GM23338 (cell line): ENCODE data around the gene RHO. TPM values are rescaled to one million over a fixed set of nuclear protein-coding genes. Genes with fewer than 3 reads are reported as not detected.

Experiments
- ATAC-seq: fragments of 200-7000 bp; cut with Tn5 transposase; 3 replicates; pipeline ENCODE4 v1.9.1; 2020
- DNase-seq: peaks from one replicate; pipeline ENCODE4 v3.0.0-alpha.2; 2015; ENCODE audit warnings: low spot score
- H2AFZ ChIP-seq: fragments of 200-600 bp; sonication (generic); 2 replicates; pipeline ENCODE4 v1.8.0; 2016; ENCODE audit warnings: antibody characterized with exemption, mild to moderate bottlenecking, moderate library complexity
- H3F3A ChIP-seq: fragments of 200-600 bp; sonication (generic); replicated peaks from 2 replicates; pipeline ENCODE4 v1.8.0; 2017; ENCODE audit warnings: antibody characterized with exemption, mixed run types, low read depth
- H3K27ac ChIP-seq: fragments of 200-600 bp; sonication (generic); 2 replicates; pipeline ENCODE4 v1.6.1; 2016; ENCODE audit warnings: low read depth
- H3K27me3 ChIP-seq: fragments of 200-600 bp; sonication (generic); 2 replicates; pipeline ENCODE4 v1.8.0; 2016; ENCODE audit warnings: mild to moderate bottlenecking, mixed run types, moderate library complexity; ENCODE audit not compliant: insufficient read depth
- H3K36me3 ChIP-seq: fragments of 200-600 bp; sonication (generic); 2 replicates; pipeline ENCODE4 v1.8.0; 2016; ENCODE audit warnings: mild to moderate bottlenecking; ENCODE audit not compliant: insufficient read depth
- H3K4me1 ChIP-seq: fragments of 200-600 bp; sonication (generic); 2 replicates; pipeline ENCODE4 v1.8.0; 2016; ENCODE audit warnings: mild to moderate bottlenecking, moderate library complexity; ENCODE audit not compliant: insufficient read depth
- H3K4me2 ChIP-seq: fragments of 200-600 bp; sonication (generic); 2 replicates; pipeline ENCODE4 v1.7.1; 2017; ENCODE audit warnings: mixed run types
- H3K4me3 ChIP-seq: fragments of 200-600 bp; sonication (generic); 2 replicates; pipeline ENCODE4 v1.6.1; 2016; ENCODE audit warnings: mixed run types
- H3K79me2 ChIP-seq: fragments of 200-600 bp; sonication (generic); replicated peaks from 2 replicates; pipeline ENCODE4 v1.8.0; 2017; ENCODE audit warnings: mild to moderate bottlenecking; ENCODE audit not compliant: insufficient read depth
- H3K9me2 ChIP-seq: fragments of 200-600 bp; sonication (generic); 2 replicates; pipeline ENCODE4 v1.8.0; 2017; ENCODE audit not compliant: insufficient read depth
- H4K20me1 ChIP-seq: fragments of 200-600 bp; sonication (generic); replicated peaks from 2 replicates; pipeline ENCODE4 v1.8.0; 2017; ENCODE audit warnings: mild to moderate bottlenecking; ENCODE audit not compliant: insufficient read depth
- H3K27ac Mint-ChIP-seq: 2 replicates; pipeline ENCODE4 v1.8.0; 2020; ENCODE audit warnings: inconsistent platforms, mild to moderate bottlenecking, moderate library complexity, mixed read lengths
- H3K27me3 Mint-ChIP-seq: 3 replicates; pipeline ENCODE4 v1.8.0; 2022; ENCODE audit warnings: low read depth, mild to moderate bottlenecking, moderate library complexity, mixed read lengths, inconsistent platforms; ENCODE audit not compliant: insufficient read depth, poor library complexity
- H3K36me3 Mint-ChIP-seq: 3 replicates; pipeline ENCODE4 v1.8.0; 2021; ENCODE audit warnings: low read depth, mild to moderate bottlenecking, inconsistent platforms, moderate library complexity, mixed read lengths
- H3K4me1 Mint-ChIP-seq: 3 replicates; pipeline ENCODE4 v1.8.0; 2020; ENCODE audit warnings: mild to moderate bottlenecking, inconsistent platforms, mixed read lengths
- H3K4me3 Mint-ChIP-seq: 3 replicates; pipeline ENCODE4 v1.8.0; 2021; ENCODE audit warnings: moderate library complexity, mild to moderate bottlenecking, inconsistent platforms, mixed read lengths
- H3K9me3 Mint-ChIP-seq: 3 replicates; pipeline ENCODE4 v1.8.0; 2020; ENCODE audit warnings: moderate library complexity, mild to moderate bottlenecking, inconsistent platforms, mixed read lengths
- CREB1 ChIP-seq: fragments of 250-450 bp; sonication (Bioruptor Pico); IDR thresholded peaks from 2 replicates; pipeline ENCODE4 v1.5.0; 2020; ENCODE audit warnings: low read depth, mild to moderate bottlenecking, moderate library complexity
- EZH2phosphoT487 ChIP-seq: fragments of 200-600 bp; sonication (generic); IDR thresholded peaks from one replicate; pipeline ENCODE4 v1.8.1; 2018; ENCODE audit warnings: antibody characterized with exemption; ENCODE audit not compliant: unreplicated experiment
- JUNB ChIP-seq: IDR thresholded peaks from one replicate; pipeline ENCODE4 v1.6.1; 2016; ENCODE audit warnings: antibody characterized with exemption; ENCODE audit not compliant: unreplicated experiment
- NANOG ChIP-seq: IDR thresholded peaks from 2 replicates; pipeline ENCODE4 v1.6.1; 2016; ENCODE audit warnings: antibody characterized with exemption, borderline replicate concordance
- STAT1 ChIP-seq: IDR thresholded peaks from one replicate; pipeline ENCODE4 v1.6.1; 2016; ENCODE audit warnings: antibody characterized with exemption; ENCODE audit not compliant: unreplicated experiment
- ZNF114 ChIP-seq: fragments of 250-450 bp; sonication (Bioruptor Pico); IDR thresholded peaks from 2 replicates; pipeline ENCODE4 v1.5.0; 2020; ENCODE audit warnings: mild to moderate bottlenecking, moderate library complexity
- ZNF331 ChIP-seq: fragments of 250-450 bp; sonication (Bioruptor Pico); IDR thresholded peaks from 2 replicates; pipeline ENCODE4 v1.5.0; 2020; ENCODE audit warnings: low read depth, mild to moderate bottlenecking, moderate library complexity
- ZNF462 ChIP-seq: fragments of 250-450 bp; sonication (Bioruptor Pico); IDR thresholded peaks from 2 replicates; pipeline ENCODE4 v1.5.0; 2020; ENCODE audit warnings: mild to moderate bottlenecking, moderate library complexity
- polyA plus RNA-seq: library from polyadenylated mRNA; unstranded; fragments of >200 nt; fragmentation: Nextera tagmentation; extraction: Ambion mirVana; gene quantifications from 2 replicates; pipeline ENCODE4 v1.2.1, GENCODE V29; 2016
- total RNA-seq: library from RNA; depleted of rRNA; stranded (reverse); fragments of >200 nt; shearing (Covaris generic); gene quantifications from 2 replicates; pipeline ENCODE4 v1.2.3, GENCODE V29; 2014

RHO gene
- total and polyA plus RNA-seq, 2 experiments from 2014 or later: not detected

- TF ChIP-seq CREB1 (CRISPR knock-in tag) (no peak), NANOG (no peak), ZNF114 (CRISPR knock-in tag) (no peak), STAT1 (no peak), EZH2phosphoT487 (no peak), ZNF331 (no peak)
Measured at GRCh38 chr3:129485721-129486663, 42.4 kb upstream of the RHO start (continued).

DNA sequence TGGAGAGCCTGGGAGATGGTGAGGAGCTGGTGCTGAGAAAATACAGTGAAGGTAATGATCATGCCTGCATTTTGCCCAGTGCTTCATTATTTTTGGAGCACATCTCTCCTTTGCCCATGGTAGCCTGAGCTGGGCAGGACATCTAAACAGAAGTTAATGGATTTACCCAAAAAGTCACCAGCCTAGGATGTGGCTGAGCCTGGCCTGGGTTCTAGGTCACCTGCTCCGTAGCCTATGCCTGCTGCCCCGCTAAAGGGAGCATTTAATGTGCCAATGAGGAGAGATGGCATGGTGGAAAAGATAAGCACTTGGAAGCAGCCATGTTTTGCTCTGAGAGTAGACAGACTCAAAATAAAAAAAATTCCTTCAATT, 41.8 kb upstream of the RHO start:
- peak overlapping the region; percentile 73 for H3K27ac Mint-ChIP-seq
- DNase-seq (no peak), ATAC-seq (no peak)
- H3K36me3 Mint-ChIP-seq: no peaks in the 10 kb centered on the region; the same call in 1 of the 3 replicates
- Histone ChIP-seq H3K27ac (peak overlapping the region; percentile 7; the same call in 1 of the 2 replicates), H3K4me3 (no peak overlapping the region), H3K79me2 (no peaks in the 10 kb centered on the region), H3K9me2 (no peaks in the 10 kb centered on the region), H3K27me3 (no peaks in the 10 kb centered on the region), H3F3A (no peaks in the 10 kb centered on the region), H4K20me1 (no peaks in the 10 kb centered on the region), H3K36me3 (no peaks in the 10 kb centered on the region), H2AFZ (no peak overlapping the region), H3K4me1 (peaks cover 14% of the 10 kb centered on the region), H3K4me2 (no peak overlapping the region)
- no peaks in the 10 kb centered on the region for H3K9me3 Mint-ChIP-seq
- H3K27me3 Mint-ChIP-seq: peaks cover 15% of the 10 kb centered on the region
- peaks cover 61% of the 10 kb centered on the region for H3K4me1 Mint-ChIP-seq
- TF ChIP-seq JUNB: no peak
- H3K4me3 Mint-ChIP-seq: peak overlapping the region; percentile 11; the same call in 2 of the 3 replicates

- H4K20me1 ChIP-seq: no peaks in the 10 kb centered on the region
- peaks cover 55% of the 10 kb centered on the region for H3K4me1 Mint-ChIP-seq
Measured at GRCh38 chr3:129487183-129487867, 41.1 kb upstream of the RHO start.

More at GRCh38 chr3:129487183-129487867, 41.1 kb upstream of the RHO start:
- H2AFZ ChIP-seq: no peak overlapping the region
- no peaks in the 10 kb centered on the region for H3K9me2 ChIP-seq
- H3K4me3 ChIP-seq: no peak overlapping the region
- TF ChIP-seq EZH2phosphoT487: no peak
- no peak for TF ChIP-seq JUNB
- TF ChIP-seq CREB1 (CRISPR knock-in tag): no peak
- no peak for TF ChIP-seq ZNF331
- no peak for TF ChIP-seq ZNF114 (CRISPR knock-in tag)
- no peak for TF ChIP-seq NANOG
- TF ChIP-seq ZNF462 (CRISPR knock-in tag): no peak
- DNase-seq (no peak), ATAC-seq (no peak)
- Mint-ChIP-seq H3K27ac (peak overlapping the region; percentile 73), H3K4me3 (no peak overlapping the region), H3K27me3 (peaks cover 15% of the 10 kb centered on the region), H3K36me3 (no peaks in the 10 kb centered on the region; the same call in 2 of the 3 replicates), H3K9me3 (no peaks in the 10 kb centered on the region)
- no peak overlapping the region for H3K4me2 ChIP-seq
- H3K27me3 ChIP-seq: no peaks in the 10 kb centered on the region
- peaks cover 14% of the 10 kb centered on the region for H3K4me1 ChIP-seq
- peak overlapping the region; percentile 7; the same call in 1 of the 2 replicates for H3K27ac ChIP-seq
- no peaks in the 10 kb centered on the region for H3K79me2 ChIP-seq
- no peaks in the 10 kb centered on the region for H3K36me3 ChIP-seq
- no peaks in the 10 kb centered on the region for H3F3A ChIP-seq
